Activated CD8-positive, alpha-beta memory T cell treated with anti-CD3 and anti-CD28 coated beads, Interleukin-2, amount 50 U/mL, for 24 hours (primary cell): ENCODE measurements around the gene PRTG.

Source experiments
- DNase-seq: peaks from one replicate; pipeline ENCODE4 v3.0.0-alpha.2; 2020; ENCODE audit errors: extremely low read depth

PRTG gene

DNA sequence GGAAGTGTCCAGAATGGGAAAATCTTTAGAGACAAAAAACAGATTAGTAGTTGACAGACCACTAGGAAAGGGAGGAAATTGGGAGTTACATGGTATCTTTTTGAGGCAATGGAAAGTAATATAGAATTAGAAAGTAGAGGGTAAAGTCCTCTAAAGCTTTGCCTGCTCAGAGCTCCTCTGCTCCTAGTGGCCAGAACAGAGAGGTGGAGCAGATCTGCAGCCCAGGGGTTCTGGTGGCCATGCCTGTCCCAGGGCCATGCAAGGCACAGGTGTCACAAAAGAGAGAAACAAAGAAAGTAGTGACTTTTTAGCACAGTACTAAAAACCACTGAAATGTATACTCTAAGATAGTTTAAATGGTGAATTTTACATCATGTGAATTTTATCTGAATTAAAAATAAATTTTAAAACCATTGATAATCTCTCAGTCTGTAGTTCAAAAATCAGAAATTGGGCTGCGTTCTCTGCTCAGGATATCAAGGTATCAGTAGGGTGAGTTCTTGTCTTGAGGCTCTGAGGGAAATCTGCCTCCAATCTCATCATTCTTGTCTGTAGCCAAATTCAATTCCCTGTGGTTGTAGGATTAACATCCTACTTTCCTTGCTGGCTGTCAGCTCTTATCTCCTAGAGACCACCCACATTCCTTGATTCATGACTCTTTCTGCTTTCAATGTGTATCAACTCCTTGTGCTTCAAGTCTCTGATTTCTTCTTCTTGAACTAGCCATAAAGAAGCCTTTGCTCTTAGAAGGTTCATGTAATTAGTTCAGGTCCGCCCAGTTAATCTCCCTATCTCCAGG, 178.4 kb downstream of the PRTG start:
- DNase-seq: no peak

GRCh38 chr15:55562601-55563000, 180.4 kb downstream of the PRTG start:
- DNase-seq: no peak
